ENCODE measurements around the gene ING2. TPM values are rescaled to one million over a fixed set of nuclear protein-coding genes. Genes with fewer than 3 reads are reported as not detected.

Gene ING2
- total and polyA plus RNA-seq, 2 of the 8 experiments (the other 6 are each of a cell fraction or from before 2014, with no cell fraction given), result 5.1 to 16.1 TPM

- no peak overlapping the region for H3K27ac ChIP-seq (ENCODE audit: low read depth, low read length)
- no peak overlapping the region for H3K4me2 ChIP-seq (ENCODE audit: insufficient read depth in 1 of 2, low read depth in 2 of 2, low read length in 2 of 2)
- no peak overlapping the region for H2BK12ac ChIP-seq (ENCODE audit: low read depth, low read length)
- H3K23me2 ChIP-seq (ENCODE audit: low read depth, low read length), result no peaks in the 10 kb centered on the region
- no peaks in the 10 kb centered on the region for H3K9me3 ChIP-seq (ENCODE audit: insufficient read depth in 2 of 2, low read depth in 1 of 2, low read length in 1 of 2)
- H3K14ac ChIP-seq (ENCODE audit: insufficient read length), result no peak overlapping the region
- no peak overlapping the region for H4K91ac ChIP-seq (replicated peaks; ENCODE audit: insufficient read length, low read length)
- no peaks in the 10 kb centered on the region for H3K79me1 ChIP-seq (ENCODE audit: low read depth, low read length)
- no peak overlapping the region for H3K4ac ChIP-seq (replicated peaks; ENCODE audit: insufficient read length, low read depth, low read length)
- no peak overlapping the region for H2BK120ac ChIP-seq (replicated peaks; ENCODE audit: low read depth, low read length)
- TF ChIP-seq EP300 (IDR thresholded peaks at IDR 0.05; ENCODE audit: borderline replicate concordance in 1 of 2, low read depth in 2 of 2, low read length in 2 of 2), result no peak
- TF ChIP-seq GTF2F1 (IDR thresholded peaks at IDR 0.05; ENCODE audit: borderline replicate concordance, low read depth, low read length), result no peak
- TF ChIP-seq RBBP5 (IDR thresholded peaks at IDR 0.05; ENCODE audit: borderline replicate concordance, low read depth, low read length), result no peak
- no peak for TF ChIP-seq GABPA (IDR thresholded peaks at IDR 0.05; ENCODE audit: borderline replicate concordance, insufficient read depth, low read length)
- no peak for TF ChIP-seq CBX5 (IDR thresholded peaks at IDR 0.05; ENCODE audit: low read depth, low read length)
- H3K18ac ChIP-seq (ENCODE audit: extremely low read depth, low read length), result no peak overlapping the region
- no peaks in the 10 kb centered on the region for H3K27me3 ChIP-seq (replicated peaks in 1 of 4; ENCODE audit: control insufficient read depth in 3 of 4, extremely low read depth in 1 of 4, insufficient read depth in 3 of 4, low read length in 3 of 4)
- no peak overlapping the region for H3K4me3 ChIP-seq (ENCODE audit: extremely low read depth in 1 of 4, insufficient read depth in 2 of 4, low read depth in 3 of 4, low read length in 4 of 4)
- no peak overlapping the region for H4K5ac ChIP-seq (ENCODE audit: insufficient read length, low read depth, low read length)
- no peaks in the 10 kb centered on the region for H4K20me1 ChIP-seq (replicated peaks in 1 of 2; ENCODE audit: control insufficient read depth in 1 of 2, insufficient read depth in 2 of 2, low read length in 2 of 2)
- ChIA-PET CTCF (ENCODE audit: partially characterized antibody) (no interaction called here), POLR2A (ENCODE audit: partially characterized antibody) (interaction anchor here (1.8 to 4.0 kb wide), 2 partner anchors 9 to 12 kb away, joined by 5 to 20 read pairs; partner anchors contain the start of gene CDKN2AIP)
- H3K4me1 ChIP-seq (replicated peaks in 1 of 4; ENCODE audit: control insufficient read depth in 3 of 4, insufficient read depth in 4 of 4, low read length in 3 of 4), result no peaks in the 10 kb centered on the region
- H2AFZ ChIP-seq (ENCODE audit: low read length), result no peak overlapping the region
- H2BK20ac ChIP-seq (ENCODE audit: low read length), result no peak overlapping the region
- no peak overlapping the region for H3K56ac ChIP-seq (replicated peaks; ENCODE audit: insufficient read length, low read depth, low read length)
- no peak overlapping the region for H3K9ac ChIP-seq (replicated peaks in 1 of 4; ENCODE audit: extremely low read depth in 1 of 4, low read depth in 3 of 4, low read length in 3 of 4)
- DNase-seq (ENCODE audit: low read depth in 1 of 2, low spot score in 2 of 2), result no peak
- H3K79me2 ChIP-seq (ENCODE audit: control insufficient read depth in 1 of 2, insufficient read depth in 2 of 2, low read length in 2 of 2), result no peaks in the 10 kb centered on the region
- H4K8ac ChIP-seq (ENCODE audit: extremely low read depth, insufficient read depth, low read length), result no peak overlapping the region; the same call in 1 of the 2 replicates
- no peaks in the 10 kb centered on the region for H3K36me3 ChIP-seq (ENCODE audit: control insufficient read depth in 2 of 4, insufficient read depth in 4 of 4, low read length in 3 of 4)
- WGBS, 2 experiments (ENCODE audit: extremely low coverage in 1 of 2, insufficient coverage in 1 of 2, insufficient read length in 1 of 2, insufficient replicate concordance in 2 of 2, low coverage in 1 of 2, low lambda C conversion rate in 2 of 2, missing lambda C conversion rate in 1 of 2), result 82% methylated on average over 7 of the region's 7 CpGs; no CpG with 5 or more reads in 1 of the 2 experiments
- no peak for FAIRE-seq
- no peak overlapping the region for H2BK15ac ChIP-seq (ENCODE audit: low read length)
- no peak overlapping the region for H2BK5ac ChIP-seq (ENCODE audit: low read depth, low read length)
- H2AK5ac ChIP-seq (ENCODE audit: low read depth, low read length), result no peak overlapping the region
- no peak overlapping the region for H3K23ac ChIP-seq (ENCODE audit: insufficient read length)
These were observed 49.2 kb upstream of the ING2 start for GRCh38 chr4:183455431-183456195.

All from H1 (cell line).